CD4-positive, alpha-beta T cell treated with Interleukin-15 for 1 hour (primary cell): ENCODE data around the gene KLRC4.

ENCODE experiments used
- DNase-seq: peaks from one replicate; pipeline ENCODE4 v3.0.0-alpha.2; 2020

The KLRC4 gene

GRCh38 chr12:10366875-10367274 lies 42.7 kb downstream of the KLRC4 start:
- no peak for DNase-seq

- DNase-seq = no peak
Observed at GRCh38 chr12:10365696-10366405, 43.7 kb downstream of the KLRC4 start.

GRCh38 chr12:10364815-10365622 lies 44.5 kb downstream of the KLRC4 start:
- peak; percentile 68 for DNase-seq

GRCh38 chr12:10363914-10364814 lies 45.4 kb downstream of the KLRC4 start:
- DNase-seq = peak; percentile 23

GRCh38 chr12:10363658-10363913 lies 46.0 kb downstream of the KLRC4 start:
- DNase-seq = no peak

- no peak for DNase-seq
Observed at GRCh38 chr12:10362828-10363657, 46.5 kb downstream of the KLRC4 start.

GRCh38 chr12:10362325-10362724 lies 47.2 kb downstream of the KLRC4 start:
- DNase-seq = no peak

GRCh38 chr12:10361622-10362021 lies 47.9 kb downstream of the KLRC4 start:
- no peak for DNase-seq

- no peak for DNase-seq
Observed at GRCh38 chr12:10361084-10361483, 48.5 kb downstream of the KLRC4 start.

GRCh38 chr12:10358969-10359368 lies 50.6 kb downstream of the KLRC4 start:
- DNase-seq = no peak

GRCh38 chr12:10358131-10358530 lies 51.4 kb downstream of the KLRC4 start:
- DNase-seq = no peak
